ENCODE results near the gene NDUFB2.
"Not testable (repeated sequence)": the region's sequence is repeated elsewhere in the genome, so short reads cannot be mapped to it uniquely, and the experiment has no call there.

Gene NDUFB2

GRCh38 chr7:140696680-140697446 is at the start of gene NDUFB2:
TSS of gene NDUFB2 (plus strand) at chr7:140696708. CDS start at chr7:140696745, 37 bp downstream.
- peak; percentile 82 to 92 for DNase-seq

- DNase-seq: no peak
Observed at GRCh38 chr7:140646931-140647647, 49.4 kb upstream of the NDUFB2 start.

GRCh38 chr7:140649556-140650205 is 46.8 kb upstream of the NDUFB2 start:
- no peak for DNase-seq

- DNase-seq: no peak
Observed at GRCh38 chr7:140650367-140650766, 46.1 kb upstream of the NDUFB2 start.

- DNase-seq: peak; percentile 31 to 59
Observed at GRCh38 chr7:140653319-140654108, 43.0 kb upstream of the NDUFB2 start.

- no peak for DNase-seq
Observed at GRCh38 chr7:140654109-140654387, 42.5 kb upstream of the NDUFB2 start.

GRCh38 chr7:140654661-140655060 is 41.8 kb upstream of the NDUFB2 start:
- no peak for DNase-seq

GRCh38 chr7:140655511-140656408 is 40.7 kb upstream of the NDUFB2 start:
- DNase-seq: no peak

- peak in 1 of 2 donors; percentile 37 for DNase-seq
Observed at GRCh38 chr7:140656548-140657515, 39.7 kb upstream of the NDUFB2 start.

GRCh38 chr7:140657891-140658290 is 38.6 kb upstream of the NDUFB2 start:
- DNase-seq: no peak

GRCh38 chr7:140659856-140660255 is 36.7 kb upstream of the NDUFB2 start:
- no peak for DNase-seq

- no peak for DNase-seq
Observed at GRCh38 chr7:140661124-140661523, 35.4 kb upstream of the NDUFB2 start.

GRCh38 chr7:140662938-140663337 is 33.6 kb upstream of the NDUFB2 start:
- not testable (repeated sequence) for DNase-seq

- no peak for DNase-seq
Observed at GRCh38 chr7:140667476-140667875, 29.0 kb upstream of the NDUFB2 start.

- DNase-seq: no peak
Observed at GRCh38 chr7:140668641-140669040, 27.9 kb upstream of the NDUFB2 start.

GRCh38 chr7:140669352-140669751 is 27.2 kb upstream of the NDUFB2 start:
- no peak for DNase-seq

GRCh38 chr7:140669862-140670261 is 26.6 kb upstream of the NDUFB2 start:
- DNase-seq: not testable (repeated sequence)

GRCh38 chr7:140670343-140670935 is 26.1 kb upstream of the NDUFB2 start:
- DNase-seq: no peak

- no peak for DNase-seq
Observed at GRCh38 chr7:140671966-140672365, 24.5 kb upstream of the NDUFB2 start.

- DNase-seq: peak in 1 of 2 donors; percentile 66
Observed at GRCh38 chr7:140672382-140673062, 24.0 kb upstream of the NDUFB2 start, which contains the start of gene ADCK2. TSS of gene ADCK2 (plus strand) at chr7:140672945. CDS start at chr7:140673331, 386 bp downstream.

Data from hippocampal formation (tissue), 2 donors.